SK-N-MC (cell line): ENCODE data around the gene OR8A1.

Experiments used
- EZH2 ChIP-seq: fragments of 200-600 bp; sonication (generic); IDR thresholded peaks from one replicate; pipeline ENCODE4 v1.6.1; 2017; ENCODE audit warnings: antibody characterized with exemption
- FOXP2 ChIP-seq: optimal IDR thresholded peaks from 2 replicates; pipeline ENCODE3; 2011; ENCODE audit warnings: mild to moderate bottlenecking, moderate library complexity; ENCODE audit not compliant: insufficient read depth; ENCODE audit errors: extremely low read length, control extremely low read depth
- POLR2AphosphoS5 ChIP-seq: IDR thresholded peaks from 2 replicates; pipeline ENCODE4 v1.6.1; 2012; ENCODE audit warnings: mild to moderate bottlenecking, low read depth, low read length, borderline replicate concordance

DNA sequence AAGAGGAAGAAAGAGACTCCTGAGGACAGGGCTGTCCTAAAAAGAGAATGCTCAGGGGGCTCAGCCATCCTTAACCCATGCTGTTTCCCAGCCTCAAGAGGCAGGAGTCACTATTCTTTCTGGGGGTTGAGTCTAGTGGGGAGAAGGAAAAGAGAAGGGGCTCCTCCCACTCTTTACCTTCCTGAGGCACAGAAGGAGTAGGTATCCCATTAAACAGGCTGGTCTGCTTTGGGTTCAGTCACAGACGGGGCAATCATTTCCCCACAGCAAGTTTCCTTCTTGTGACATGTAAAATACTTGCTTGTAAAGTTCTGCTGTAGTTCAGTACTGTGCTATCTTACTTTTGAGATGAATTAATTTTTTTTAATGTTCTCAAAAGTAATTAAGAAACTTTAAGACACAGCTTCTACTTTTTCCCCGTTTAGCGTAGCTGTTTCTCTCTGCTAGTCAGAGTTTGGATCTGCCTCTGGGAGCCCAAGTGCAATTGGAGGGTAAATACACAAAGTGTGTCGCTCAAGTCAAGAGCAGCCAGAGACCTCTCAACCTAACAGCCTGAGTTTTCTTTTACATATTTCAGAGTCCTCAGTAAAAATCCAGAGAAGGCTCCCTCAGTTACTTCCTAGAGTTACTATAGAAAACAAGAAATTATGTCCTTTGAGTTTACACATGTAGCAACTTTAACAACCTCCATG, 15.0 kb downstream of the OR8A1 start:
- TF ChIP-seq EZH2 = no peak
- TF ChIP-seq POLR2AphosphoS5 = no peak
- no peak for TF ChIP-seq FOXP2
